Stromal cell of bone marrow (primary cell): ENCODE measurements around the gene IL17RD.

Experiments used
- DNase-seq: peaks from one replicate; pipeline ENCODE4 v3.0.0-alpha.2; 2012; ENCODE audit warnings: low read depth

Gene IL17RD

GRCh38 chr3:57158813-57159738, 6.1 kb downstream of the IL17RD start:
- DNase-seq: no peak

GRCh38 chr3:57158325-57158724, 6.8 kb downstream of the IL17RD start:
- DNase-seq: no peak

GRCh38 chr3:57157545-57157944, 7.6 kb downstream of the IL17RD start:
- no peak for DNase-seq

- DNase-seq: no peak
Measured at GRCh38 chr3:57155310-57155643, 9.9 kb downstream of the IL17RD start.

- no peak for DNase-seq
Measured at GRCh38 chr3:57154470-57155309, 10.5 kb downstream of the IL17RD start.

GRCh38 chr3:57152151-57153143, 12.7 kb downstream of the IL17RD start:
- DNase-seq: no peak

GRCh38 chr3:57151749-57152148, 13.4 kb downstream of the IL17RD start:
- DNase-seq: no peak

- no peak for DNase-seq
Measured at GRCh38 chr3:57151021-57151449, 14.1 kb downstream of the IL17RD start.

GRCh38 chr3:57150113-57150581, 15.0 kb downstream of the IL17RD start:
- no peak for DNase-seq

- DNase-seq: no peak
Measured at GRCh38 chr3:57147071-57147470, 18.1 kb downstream of the IL17RD start.

GRCh38 chr3:57145852-57146251, 19.3 kb downstream of the IL17RD start:
- no peak for DNase-seq

- no peak for DNase-seq
Measured at GRCh38 chr3:57144952-57145351, 20.2 kb downstream of the IL17RD start.

GRCh38 chr3:57143886-57144459, 21.2 kb downstream of the IL17RD start:
- DNase-seq: no peak

- no peak for DNase-seq
Measured at GRCh38 chr3:57142411-57142723, 22.8 kb downstream of the IL17RD start.

- DNase-seq: no peak
Measured at GRCh38 chr3:57141719-57142410, 23.3 kb downstream of the IL17RD start.

- no peak for DNase-seq
Measured at GRCh38 chr3:57140894-57141293, 24.3 kb downstream of the IL17RD start.

- DNase-seq: no peak
Measured at GRCh38 chr3:57135964-57136719, 29.0 kb downstream of the IL17RD start.

- DNase-seq: no peak
Measured at GRCh38 chr3:57133157-57133556, 32.0 kb downstream of the IL17RD start.

- no peak for DNase-seq
Measured at GRCh38 chr3:57132674-57133073, 32.5 kb downstream of the IL17RD start.

GRCh38 chr3:57131210-57131588, 34.0 kb downstream of the IL17RD start:
- DNase-seq: no peak
